ENCODE measurements around the gene LTO1.

The LTO1 gene

DNA sequence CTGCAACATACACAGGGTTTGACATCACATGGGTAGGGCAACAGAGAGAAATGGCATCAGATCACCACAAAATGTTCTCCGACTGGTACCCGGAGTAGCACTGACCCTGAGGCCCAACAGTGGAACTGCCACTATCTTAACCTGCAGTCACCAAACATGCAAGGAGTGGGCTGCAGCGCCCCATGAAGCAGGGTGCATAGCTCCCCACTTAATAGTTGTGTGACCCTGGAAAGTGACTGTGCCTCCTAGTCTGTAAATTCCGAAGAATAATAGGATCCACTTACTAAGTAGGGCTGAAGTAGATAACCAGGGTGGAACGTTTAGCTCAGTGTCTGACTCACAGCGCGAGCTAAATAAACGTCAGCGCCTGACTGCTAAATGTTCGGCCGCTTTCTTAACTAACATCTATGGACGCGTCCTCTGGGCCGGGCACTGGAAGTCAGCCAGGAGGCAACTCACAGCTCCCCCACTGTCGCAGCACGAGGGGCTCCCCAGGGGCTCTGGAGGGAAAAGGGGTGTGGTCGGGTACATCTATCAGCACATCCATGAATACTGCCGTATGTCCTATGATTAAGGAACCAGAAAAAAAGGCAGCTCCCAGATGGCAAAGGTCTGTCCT, 777 bp downstream of the LTO1 start:
- no peak for DNase-seq

DNA sequence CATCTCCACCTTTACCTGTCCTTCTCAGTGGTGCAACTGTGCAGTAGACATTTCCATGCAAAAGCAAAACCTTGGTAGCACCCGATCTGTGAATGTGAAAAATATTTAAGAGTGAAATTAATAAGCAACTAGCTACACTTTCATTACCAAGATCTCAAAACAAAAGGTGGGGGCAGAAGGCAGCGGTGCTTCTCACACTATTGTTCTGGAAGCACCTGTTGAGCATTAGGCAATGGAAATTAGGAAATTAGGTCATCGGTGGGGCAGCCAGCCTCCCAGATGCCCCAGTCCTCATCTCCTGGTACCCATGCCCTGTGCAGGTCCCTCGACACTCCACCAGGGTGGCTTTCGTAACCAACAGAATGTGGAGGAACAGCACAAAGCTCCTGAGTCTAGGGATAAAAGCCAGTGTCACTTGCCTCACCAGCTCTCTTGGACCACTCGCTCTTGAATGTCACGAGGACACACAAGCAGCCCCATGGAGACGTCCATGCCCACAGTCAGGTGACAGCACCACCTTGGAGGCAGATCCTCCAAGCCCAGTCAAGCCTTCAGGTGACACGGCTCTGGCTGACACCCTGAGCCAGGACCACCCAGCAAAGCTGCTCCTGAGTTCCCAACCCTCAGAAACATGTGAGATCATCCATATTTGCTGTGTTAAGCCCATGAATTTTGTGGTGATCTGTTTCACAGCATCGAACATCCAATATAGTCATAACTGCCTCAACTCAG, 3.3 kb downstream of the LTO1 start:
- no peak for DNase-seq

DNA sequence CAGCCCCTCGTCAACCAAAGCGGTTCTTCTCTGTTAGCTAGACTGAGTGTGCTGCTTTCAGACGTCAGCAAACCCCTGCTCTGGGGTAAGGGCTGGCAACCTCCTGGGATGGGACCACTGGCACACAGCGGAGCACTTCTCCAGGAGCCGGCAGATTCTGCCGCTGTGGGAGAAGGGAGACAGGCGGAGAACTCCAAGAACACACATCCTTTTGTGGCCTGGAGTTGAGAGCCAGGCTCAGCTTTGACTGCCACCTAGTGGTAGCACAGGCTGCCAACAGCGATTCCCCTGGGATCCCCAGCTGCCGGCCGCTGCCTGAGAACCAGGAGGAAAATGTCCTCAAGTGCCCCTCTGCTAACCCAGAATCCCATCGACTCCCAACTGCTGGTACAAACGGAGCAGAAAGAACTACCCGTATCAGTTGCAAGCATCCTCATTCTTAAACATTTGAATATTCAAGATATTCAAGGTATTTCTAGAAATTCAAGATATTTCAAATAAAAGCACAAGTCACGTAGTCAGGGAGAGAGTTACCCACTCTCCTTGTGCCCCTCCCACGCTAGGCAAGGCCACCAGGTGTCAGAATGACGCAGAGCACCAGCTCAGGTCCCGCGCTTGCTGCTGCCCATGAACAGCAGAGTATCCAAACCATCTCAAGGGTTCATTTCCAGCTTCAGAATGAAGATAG, 4.9 kb downstream of the LTO1 start:
- peak; percentile 7 to 31 (median 28) for DNase-seq

DNA sequence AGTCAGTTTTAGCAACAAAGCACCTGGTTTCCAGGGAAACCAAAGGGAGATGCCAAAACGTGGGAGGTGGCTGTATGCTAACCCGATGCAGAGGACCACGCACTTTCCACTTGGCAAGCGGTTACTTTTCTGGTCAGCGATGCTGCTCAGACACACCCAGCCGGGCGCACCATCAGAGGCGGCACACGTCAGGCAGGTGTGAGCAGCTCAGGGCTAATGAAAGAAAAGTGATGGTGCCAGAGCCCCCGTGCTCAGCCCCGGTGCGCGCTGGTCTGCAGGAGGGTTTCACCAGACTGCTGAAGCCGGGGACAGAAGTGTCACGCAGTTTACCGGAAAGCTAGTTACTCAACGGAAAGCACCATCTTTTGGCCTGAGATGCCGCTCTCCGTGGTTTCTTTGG, 5.7 kb downstream of the LTO1 start:
- DNase-seq: no peak

DNA sequence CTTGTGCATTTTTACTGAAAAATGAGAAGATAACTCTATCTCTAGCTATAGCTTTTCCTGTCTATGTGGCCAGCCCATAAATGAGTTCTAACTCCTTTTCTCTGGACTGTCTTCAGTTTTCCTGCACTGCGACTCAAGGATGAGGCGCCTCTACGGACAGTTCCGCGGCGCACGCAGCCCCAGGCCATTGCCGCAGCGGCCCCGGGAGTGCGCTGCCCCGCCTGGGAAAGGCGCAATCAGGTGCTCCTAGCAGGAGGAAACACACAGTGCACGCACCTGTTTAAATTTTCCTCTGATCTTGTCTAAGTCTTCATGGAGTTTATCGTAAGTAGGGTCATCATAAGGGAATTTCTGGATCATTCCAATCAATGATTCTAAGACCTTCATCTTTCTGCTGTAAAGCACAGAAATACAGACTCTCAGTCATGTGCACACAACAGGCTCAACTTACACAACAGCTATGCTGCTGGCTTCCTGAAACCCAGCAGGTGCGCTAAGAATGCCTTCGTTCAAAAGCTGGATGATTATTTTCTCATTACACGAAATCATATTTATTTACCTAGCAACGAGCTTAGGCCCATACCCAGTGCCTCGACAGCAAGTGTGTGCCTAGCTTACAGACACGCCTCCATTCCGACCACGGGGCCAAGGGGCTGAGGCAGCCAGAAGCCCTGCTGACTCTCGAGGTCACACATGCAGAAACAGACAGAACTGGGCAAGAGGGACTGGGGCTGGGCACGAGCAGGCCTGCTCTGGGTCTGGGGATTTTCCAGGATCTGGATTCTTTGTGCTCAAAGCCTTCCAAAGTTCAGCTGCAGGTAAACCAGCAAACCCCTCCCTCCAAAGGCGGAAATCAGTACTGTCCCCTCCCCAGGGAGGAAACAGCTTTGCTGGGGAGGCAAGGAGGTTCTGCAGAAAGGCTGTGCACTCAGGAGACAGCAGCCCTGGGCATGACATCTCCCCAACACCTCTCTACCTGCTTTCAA, 7.2 kb downstream of the LTO1 start:
- DNase-seq: no peak

DNA sequence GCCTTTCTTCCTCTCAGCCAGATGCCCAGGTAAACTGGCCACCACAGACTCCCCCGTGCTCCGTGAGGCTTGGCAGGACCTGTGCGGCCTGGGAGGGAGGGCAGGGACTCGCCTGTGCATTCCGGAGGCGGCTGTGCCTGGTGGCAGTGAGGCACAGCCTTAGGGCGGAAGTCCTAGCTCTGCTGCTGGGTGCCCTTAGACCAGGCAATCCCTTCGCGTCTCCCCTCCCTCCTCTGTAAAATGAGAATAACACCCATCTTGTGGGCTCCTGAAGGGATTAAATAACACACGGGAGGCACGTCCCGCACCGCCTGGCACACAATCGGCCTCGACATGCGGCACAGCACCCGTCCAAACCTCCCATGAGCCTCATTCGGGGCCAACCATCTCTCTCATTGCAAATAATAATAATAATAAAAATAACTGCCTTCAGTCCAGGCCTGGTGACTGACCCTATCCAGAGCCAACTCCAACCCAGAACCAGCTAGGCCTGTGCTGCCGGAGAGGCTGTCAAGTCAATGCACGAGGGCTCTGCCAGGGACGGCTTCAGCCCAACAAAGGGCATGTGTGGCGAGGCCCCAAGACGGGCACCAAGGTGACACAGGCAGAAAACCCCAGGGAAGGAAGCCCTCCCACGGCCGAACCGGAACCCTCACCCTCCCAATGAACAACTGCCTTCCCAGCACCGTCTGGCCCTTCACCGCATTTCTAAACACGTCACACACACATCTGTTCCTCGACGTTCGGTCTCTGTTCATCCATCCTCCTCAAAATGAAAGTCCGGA, 8.2 kb downstream of the LTO1 start:
- DNase-seq: no peak

DNA sequence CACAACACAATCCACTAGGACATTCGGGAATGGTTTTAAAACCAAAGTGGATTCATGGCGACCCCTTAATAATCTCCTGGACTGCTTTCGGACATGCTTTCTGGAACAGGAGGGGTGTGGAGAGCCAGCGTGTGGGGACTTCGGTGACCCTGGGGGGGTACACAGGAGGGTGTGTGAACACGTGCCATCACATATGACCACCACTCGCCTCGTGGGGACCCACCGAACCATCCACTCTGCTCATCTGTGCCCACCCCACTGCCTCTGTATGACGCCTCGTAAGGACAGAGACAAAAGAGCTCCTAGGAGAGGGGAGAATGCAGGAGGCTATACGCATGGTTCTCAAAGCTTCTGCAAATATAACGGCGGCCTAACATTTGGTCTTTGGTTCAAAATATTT, 8.9 kb downstream of the LTO1 start:
- no peak for DNase-seq

DNA sequence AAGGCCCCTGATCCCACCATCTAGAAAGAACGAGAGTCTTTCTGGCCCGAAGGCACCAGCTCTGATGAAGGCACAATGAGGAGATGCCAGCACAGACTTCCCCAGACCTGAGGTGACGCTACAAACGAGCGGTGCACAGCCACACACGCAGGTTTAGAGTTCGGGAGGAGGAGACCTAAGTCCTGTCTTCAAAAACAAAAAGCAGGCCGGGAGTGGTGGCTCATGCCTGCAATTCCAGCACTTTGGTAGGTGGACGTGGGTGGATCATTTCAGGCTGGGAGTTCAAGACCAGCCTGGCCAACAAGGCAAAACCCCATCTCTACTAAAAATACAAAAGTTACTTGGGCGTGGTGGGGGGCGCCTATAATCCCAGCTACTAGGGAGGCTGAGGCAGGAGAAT, 9.5 kb downstream of the LTO1 start:
- no peak for DNase-seq

DNA sequence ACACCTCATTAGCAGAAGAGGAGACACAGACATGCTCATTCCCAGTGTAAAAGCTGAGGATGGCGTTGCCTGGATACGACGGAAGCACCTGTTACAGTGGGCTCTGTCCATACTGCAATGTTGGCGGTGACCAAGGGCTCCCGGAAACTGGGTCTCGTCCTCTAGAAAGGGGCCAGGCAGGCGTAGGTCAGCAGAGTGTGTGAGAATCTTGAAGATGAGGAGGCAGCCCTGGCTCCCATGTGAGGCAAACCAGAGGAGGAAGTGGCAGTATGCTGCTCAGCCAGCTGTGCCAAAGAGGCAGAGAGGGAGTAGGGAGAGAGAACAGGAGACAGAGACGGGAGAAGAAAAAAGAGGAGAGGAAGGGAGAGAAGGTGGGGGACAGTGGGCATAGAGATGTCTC, 10.3 kb downstream of the LTO1 start:
- DNase-seq: no peak

DNA sequence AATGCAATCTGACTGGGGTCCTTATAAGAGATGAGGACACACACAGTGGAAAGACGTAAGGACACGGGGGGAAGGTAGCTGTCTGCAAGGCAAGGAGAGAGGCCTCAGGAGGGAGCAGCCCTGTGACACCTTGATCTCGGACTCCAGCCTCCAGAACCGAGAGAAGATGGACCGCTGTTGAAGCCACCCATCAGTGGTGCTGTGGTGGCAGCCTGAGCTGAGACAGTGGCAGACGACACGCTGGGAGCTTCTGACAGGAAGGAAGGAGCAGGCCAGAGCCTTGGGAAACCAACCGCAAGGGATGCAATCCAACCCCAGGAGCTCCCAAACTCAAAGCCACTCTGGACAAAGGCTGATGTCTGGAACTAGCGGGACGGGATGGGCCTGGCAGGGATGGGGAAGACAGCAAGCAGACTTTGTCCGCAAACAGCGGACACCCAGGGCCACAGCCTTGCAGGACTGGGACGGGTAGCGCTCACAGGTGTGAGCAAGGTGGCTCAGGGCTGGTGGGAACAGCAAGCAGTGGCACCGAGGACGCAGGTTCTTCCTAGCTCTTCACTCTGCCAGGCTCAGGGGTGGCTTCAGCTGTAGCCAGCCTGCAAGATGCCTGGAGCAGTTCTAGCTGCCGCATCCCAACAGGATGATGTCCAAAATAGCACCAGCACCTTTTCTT, 10.9 kb downstream of the LTO1 start:
- no peak for DNase-seq

DNA sequence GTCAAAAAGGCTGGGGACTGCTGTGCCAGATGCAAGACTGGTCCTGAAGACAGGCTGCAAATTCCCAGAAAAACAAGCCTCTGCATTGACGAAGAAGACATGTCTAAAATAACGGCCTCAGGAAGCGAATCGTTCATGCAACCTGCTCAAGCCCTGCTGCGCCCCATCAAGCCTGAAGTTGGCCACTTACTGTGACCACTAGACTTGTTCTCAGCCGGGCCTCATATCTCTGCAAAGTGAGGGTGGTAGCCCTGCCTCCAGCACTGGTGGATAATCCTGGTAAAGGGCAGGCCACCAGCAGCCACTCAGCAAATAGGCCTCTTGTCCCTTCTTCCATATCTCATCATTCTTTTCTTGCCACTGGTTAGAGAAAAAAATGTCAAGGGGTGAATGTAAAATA, 11.8 kb downstream of the LTO1 start:
- no peak for DNase-seq

DNA sequence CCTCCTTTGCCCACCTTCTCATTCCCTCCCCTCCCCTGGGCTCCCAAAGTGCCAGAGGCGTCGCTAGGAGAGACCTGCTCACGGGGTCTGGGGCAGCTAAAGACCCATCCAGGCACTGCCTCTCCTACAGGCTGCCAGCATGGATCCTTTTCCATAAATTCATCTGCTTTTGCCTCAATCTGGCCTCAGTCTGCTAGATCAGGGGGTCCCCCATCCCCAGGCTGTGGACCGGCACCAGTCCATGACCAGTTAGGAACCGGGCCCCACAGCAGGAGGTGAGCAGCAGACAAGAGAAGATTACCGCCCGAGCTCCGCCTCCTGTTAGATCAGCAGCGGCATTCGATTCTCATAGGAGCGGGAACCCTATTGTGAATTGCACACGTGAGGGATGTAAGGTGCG, 12.3 kb downstream of the LTO1 start:
- no peak for DNase-seq

DNA sequence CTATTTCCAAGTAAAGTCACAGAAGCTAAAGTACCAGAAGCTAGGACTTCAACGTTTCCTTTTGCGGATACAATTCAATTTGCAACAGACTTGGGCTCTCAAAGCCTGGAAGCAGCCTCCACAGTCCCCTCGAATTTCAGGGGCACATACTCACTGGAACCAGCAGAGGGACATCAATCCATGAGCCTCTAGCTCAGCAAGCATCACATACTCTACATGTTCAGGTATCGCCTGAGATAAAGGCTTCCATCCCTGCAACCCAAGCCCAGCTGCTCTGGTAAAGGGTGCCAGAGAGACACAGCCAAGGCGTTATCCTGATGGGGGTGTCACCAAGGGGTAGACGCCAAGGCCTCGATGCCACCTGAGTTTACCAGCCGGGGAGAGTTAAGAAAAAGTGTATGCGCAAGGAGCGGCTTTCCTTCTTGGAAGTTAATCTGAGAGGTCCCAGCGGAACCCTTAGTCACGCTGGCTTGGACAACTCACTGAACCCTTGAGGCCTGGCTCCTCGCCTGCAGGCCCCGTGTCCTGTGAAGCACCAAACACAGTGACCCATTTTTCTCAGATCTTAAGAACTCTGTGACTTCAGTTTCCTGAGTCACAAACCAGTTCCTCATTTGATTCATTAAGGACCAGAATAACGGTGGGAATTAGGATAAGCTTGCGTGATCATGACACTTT, 13.0 kb downstream of the LTO1 start:
- DNase-seq: no peak

DNA sequence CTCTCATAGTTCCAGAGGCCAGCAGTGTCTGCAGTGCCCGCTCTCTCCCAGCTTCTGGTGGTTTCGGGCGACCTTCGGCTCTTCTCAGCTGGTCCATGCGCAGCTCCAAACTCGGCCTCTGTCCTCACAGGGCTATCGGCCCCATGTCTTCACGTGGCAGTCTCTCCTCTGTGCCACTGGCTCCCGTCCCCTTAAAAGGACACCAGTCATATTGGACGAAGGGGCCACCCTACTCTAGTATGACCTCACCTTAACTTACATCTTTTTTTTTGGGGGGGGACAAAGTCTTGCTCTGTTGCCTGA, 13.8 kb downstream of the LTO1 start:
- no peak for DNase-seq

DNA sequence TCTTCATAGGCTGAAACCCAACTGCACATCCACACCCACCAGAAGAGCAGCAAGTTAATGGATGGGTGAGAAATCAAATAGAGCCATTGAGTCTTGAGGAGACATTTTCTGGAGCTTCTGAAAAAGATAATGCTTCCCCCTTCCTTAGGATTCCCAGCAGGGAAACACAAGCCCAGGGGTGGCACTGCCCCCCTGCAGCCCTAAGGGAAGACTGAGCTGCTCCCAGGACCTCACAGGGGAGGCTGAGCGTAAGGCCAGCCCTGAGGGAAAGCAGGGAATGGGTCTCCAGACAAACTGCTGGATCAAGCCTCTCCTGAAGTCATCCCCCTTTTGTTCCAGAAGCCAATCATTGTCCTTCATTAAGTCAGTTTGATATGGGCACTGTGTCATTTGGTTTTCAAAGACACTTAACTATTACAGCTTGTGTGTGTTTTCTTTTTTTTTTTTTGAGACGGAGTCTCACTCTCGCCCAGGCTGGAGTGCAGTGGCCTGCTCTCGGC, 15.1 kb downstream of the LTO1 start:
- no peak for DNase-seq

DNA sequence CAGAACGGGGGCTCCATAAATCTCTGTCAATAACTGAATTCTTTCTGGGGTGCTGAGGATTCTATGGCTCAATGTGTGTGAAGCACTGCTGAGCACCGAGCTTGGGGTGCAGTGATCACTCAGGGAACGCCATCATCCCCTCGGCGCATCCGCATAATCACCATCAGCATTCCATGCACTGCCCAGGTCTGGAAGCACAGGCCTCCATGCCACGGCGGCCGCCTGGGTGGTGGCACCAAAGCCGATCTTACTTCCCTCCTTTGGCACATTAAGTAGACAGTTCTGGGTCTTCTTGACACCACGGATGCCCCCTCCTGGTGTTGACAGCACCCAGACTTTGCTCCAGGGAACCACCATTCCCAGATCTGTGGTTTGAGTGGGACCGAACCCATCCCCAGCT, 15.6 kb downstream of the LTO1 start:
- no peak for DNase-seq

DNA sequence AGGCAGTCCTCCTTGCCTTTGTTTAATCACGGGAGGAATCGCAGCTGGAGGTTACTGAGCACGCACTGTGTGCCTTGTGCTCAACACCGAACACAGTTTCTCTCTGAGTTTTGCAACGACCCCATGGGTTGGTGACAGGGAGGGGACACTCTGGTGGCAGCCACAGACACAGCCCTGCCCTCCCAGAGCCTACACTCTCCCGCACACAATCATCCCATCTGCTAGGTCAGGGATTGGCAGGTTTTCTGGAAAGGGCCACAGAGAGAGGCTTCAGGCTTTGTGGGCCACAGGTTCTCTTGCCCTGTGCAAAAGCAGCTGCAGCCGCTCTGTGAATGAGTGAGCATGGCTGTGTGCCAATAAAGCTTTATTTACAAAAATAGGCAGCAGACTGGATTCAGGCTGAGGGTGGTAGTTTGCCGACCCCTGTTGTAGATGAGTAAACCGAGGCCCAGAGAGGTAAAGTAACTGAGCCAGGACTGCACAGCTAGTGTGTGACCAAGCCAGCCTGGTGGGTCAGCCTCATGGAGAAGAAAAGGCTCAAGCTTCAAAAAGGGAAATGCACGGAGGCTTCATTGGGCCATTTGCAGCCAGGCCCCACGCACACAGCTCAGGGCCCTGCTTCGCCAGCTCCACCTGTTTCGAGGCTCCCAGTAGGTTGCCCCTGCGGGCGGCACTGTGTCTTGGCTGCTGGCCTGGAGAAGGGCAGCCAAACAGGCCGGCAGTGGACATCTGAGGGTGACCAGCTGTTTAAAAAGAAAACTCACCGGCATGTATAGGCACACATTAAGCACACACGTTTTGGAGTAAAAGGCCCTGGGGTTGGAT, 16.3 kb downstream of the LTO1 start:
- DNase-seq: no peak

DNA sequence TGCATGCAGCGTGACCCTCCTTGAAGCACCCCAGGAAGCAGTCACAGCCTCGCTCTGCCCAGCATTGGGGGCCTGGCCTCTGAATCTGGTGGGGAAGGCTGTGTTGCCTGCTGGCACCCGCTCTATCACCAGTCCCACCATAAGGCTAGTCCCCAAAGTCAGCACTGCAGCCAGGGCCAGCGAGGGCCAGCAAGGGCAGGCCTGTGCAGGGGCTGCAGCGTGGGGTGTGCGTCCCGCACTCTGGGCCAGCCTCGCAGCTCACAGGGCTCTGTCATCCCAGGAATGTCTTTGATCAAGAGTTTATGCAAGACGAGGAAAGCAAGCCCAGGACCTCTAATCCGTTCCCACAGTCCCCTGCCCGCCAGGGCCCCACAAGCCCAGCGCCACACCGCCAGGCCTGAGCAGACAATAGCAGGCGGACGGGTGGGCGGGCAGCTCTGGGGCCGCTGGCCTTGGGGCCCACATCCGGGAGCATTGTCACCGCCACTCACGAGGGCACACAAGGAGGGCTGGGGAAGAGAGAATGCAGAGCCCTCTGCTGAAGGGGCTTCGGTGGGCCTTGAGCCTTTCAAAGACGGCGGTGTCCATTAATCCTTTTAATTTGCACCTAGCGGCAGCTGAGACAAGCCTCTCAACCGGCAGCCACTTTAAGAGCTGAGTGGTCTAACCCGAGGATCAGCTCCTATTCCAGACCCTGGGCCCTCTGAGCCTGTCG, 17.1 kb downstream of the LTO1 start:
- DNase-seq: no peak

DNA sequence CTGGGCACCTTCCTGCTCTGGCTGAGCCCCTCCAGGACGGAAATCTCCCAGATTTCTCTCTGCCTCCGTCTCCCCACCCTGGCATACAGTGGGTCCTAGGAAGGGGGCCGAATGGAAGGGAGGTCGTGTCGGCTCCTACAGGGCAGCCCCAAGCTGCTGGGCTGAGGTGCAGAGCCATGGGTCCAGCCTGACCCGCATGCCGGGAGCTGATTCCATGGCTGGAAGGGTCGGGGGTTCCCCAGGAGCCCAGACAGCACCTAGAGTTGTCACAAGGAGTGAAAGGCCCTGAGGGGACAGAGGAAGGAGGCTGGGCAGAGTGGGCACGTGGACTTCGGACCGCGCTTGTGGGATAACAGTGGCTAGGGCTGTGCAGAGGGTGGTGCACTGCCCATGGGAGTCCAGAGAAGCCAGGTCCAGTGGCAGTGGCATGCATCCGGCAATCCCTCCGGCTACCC, 17.7 kb downstream of the LTO1 start:
- DNase-seq: no peak

All from activated CD4-positive, CD25-positive, alpha-beta regulatory T cell (primary cell).